ENCODE data around the gene CNGA2.
"Not testable (repeated sequence)": the region's sequence is repeated elsewhere in the genome, so short reads cannot be mapped to it uniquely, and the experiment has no call there.

The CNGA2 gene

DNA sequence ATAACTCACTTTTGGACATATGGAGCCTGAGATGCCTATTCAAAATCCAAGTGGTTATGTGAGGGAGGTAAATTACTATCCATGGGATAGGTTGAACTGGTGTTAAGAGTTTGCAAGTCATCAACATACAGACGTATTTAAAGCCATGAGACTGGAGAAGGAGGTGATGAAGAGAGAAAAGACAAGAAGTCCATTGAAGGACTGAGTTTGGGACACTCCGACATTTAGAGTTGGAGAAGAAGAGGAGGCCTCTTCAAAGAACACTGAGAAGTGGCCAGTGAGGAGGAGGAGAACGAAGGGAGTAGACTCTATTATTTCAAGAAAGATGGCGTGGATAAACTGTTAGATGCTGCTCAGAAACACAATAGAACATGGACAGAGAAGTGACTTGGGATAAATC, at the start of gene CNGA2:
TSS of gene CNGA2 (plus strand) at position 301 of the 400 bp plus-strand sequence. CDS start 3,738 bp downstream, outside the sequence.
- ATAC-seq, result no peak
- no peak for DNase-seq (ENCODE audit: low spot score in 2 of 2)
- Mint-ChIP-seq H3K4me1 (no peaks in the 10 kb centered on the region), H3K9me3 (no peaks in the 10 kb centered on the region), H3K27ac (no peak within 1 kb of the TSS), H3K36me3 (no peaks in the 10 kb centered on the region), H3K4me3 (no peak within 1 kb of the TSS)

DNA sequence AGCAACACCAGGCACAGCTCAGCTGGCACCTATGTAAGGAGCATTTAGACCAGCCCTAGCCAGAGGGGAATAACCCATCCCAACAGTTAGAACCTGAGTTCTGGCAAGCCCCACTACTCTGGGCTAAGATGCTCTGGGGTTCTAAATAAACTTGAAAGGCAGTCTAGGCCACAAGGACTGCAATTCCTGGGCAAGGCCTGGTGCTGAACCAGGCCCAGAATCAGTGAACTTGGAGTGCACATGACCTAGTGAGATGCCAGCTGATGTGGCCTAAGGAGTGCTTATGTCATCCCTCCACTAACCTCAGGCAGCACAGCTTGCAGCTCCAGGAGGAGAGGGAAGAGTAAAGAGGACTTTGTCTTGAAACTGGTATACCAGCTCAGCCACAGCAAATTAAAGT, 46.9 kb upstream of the CNGA2 start:
- no peak for ATAC-seq
- no peak for DNase-seq (ENCODE audit: low spot score in 2 of 2)
- Mint-ChIP-seq H3K36me3 (no peaks in the 10 kb centered on the region), H3K4me3 (no peak overlapping the region), H3K9me3 (no peaks in the 10 kb centered on the region), H3K27ac (no peak overlapping the region), H3K4me1 (no peaks in the 10 kb centered on the region)

GRCh38 chrX:151688695-151689094, 45.9 kb upstream of the CNGA2 start:
- no peak overlapping the region for H3K4me3 Mint-ChIP-seq
- H3K27ac Mint-ChIP-seq, result no peak overlapping the region
- no peaks in the 10 kb centered on the region for H3K4me1 Mint-ChIP-seq
- H3K9me3 Mint-ChIP-seq, result no peaks in the 10 kb centered on the region
- no peak for ATAC-seq
- no peaks in the 10 kb centered on the region for H3K36me3 Mint-ChIP-seq
- DNase-seq (ENCODE audit: low spot score in 2 of 2), result no peak

DNA sequence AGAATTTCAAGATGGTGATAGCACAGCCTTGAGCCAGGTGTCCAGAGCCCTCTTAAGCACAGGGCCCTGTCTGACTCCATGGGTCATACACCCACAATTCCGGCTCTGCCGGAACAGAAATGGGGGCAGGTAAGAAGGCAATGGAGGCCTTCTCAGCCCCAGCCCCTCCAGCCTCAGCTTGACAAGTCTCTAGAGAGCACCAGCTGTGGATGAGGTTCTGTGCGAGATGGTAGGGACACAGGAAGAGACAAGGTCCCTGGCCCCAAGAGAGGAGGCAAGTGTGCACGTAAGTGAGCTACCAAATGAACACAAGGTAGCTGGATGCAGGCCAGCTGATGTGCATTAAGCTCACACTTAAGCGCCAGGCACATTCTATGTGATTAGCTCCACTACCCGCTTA, 41.7 kb upstream of the CNGA2 start:
- no peak for ATAC-seq
- H3K36me3 Mint-ChIP-seq, result no peaks in the 10 kb centered on the region
- no peak overlapping the region for H3K27ac Mint-ChIP-seq
- no peaks in the 10 kb centered on the region for H3K9me3 Mint-ChIP-seq
- DNase-seq (ENCODE audit: low spot score in 2 of 2), result no peak
- no peak overlapping the region for H3K4me3 Mint-ChIP-seq
- no peaks in the 10 kb centered on the region for H3K4me1 Mint-ChIP-seq

GRCh38 chrX:151694121-151694520, 40.4 kb upstream of the CNGA2 start:
- Mint-ChIP-seq H3K9me3 (no peaks in the 10 kb centered on the region), H3K27ac (no peak overlapping the region), H3K4me3 (no peak overlapping the region), H3K4me1 (no peaks in the 10 kb centered on the region), H3K36me3 (no peaks in the 10 kb centered on the region)
- DNase-seq (ENCODE audit: low spot score in 2 of 2) (no peak), ATAC-seq (no peak)

GRCh38 chrX:151694661-151695582, 39.6 kb upstream of the CNGA2 start, which contains the start of gene PRRG3:
PRRG3 (plus strand) TSS chrX:151695458; CDS start chrX:151698815, 3,357 bp downstream.
- H3K9me3 Mint-ChIP-seq, result no peaks in the 10 kb centered on the region
- H3K4me1 Mint-ChIP-seq, result no peaks in the 10 kb centered on the region
- DNase-seq (ENCODE audit: low spot score in 2 of 2), result no peak
- no peak within 1 kb of the TSS for H3K4me3 Mint-ChIP-seq
- no peak within 1 kb of the TSS for H3K27ac Mint-ChIP-seq
- no peaks in the 10 kb centered on the region for H3K36me3 Mint-ChIP-seq
- ATAC-seq, result no peak

DNA sequence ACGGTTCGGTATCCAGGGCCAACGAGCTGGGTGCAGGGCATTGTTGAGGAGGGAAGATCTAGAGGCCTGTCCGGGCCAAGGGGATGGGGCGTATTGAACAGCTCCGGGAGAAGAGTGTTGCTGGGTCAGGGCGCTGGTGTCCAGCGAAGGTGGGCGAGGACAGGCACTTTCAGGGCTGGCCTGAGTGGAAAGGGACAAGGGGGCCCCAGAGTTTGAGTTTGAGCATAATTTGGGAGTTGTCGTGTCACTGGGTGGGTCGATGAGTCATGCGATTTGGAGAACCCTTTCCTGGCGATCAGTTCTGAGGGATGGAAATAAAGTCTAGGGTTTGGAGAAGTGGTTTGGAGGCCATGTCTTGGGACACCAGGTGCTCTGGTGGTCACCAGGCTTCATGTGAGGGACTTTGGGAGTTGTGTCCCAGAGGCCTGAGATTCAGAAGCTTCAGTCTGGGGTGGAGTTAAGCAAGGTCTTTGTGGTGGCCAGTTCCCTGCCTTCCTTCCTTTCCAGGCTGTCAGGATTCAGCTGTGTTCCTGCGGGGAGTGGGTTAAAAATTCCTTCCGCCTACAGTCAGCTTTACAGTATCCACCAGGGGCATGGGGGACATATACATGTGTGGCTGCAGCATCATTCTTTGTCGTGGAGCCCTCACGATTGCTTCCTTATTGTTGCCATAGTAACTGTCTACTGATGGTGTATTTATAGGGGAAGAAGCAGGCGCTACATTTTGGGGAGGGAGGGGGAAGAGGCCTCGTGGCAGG, 38.8 kb upstream of the CNGA2 start:
- Mint-ChIP-seq H3K9me3 (no peaks in the 10 kb centered on the region), H3K4me1 (no peaks in the 10 kb centered on the region), H3K27ac (no peak overlapping the region), H3K36me3 (no peaks in the 10 kb centered on the region), H3K4me3 (no peak overlapping the region)
- DNase-seq (ENCODE audit: low spot score in 2 of 2) (no peak), ATAC-seq (no peak)

DNA sequence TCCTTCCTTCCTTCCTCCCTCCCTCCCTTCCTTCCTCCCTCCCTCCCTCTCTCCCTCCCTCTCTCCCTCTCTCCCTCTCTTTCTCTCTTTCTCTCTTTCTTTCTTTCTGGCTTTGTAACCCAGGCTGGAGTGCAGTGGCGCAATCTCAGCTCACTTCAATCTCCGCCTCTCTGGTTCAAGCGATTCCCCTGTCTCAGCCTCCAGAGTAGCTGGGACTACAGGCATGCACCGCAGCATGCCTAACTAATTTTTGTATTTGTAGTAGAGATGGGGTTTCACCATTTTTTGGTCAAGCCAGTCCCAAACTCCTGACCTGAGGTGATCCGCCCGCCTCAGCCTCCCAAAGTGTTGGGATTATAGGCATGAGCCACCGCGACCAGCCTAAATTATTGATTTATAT, 37.5 kb upstream of the CNGA2 start:
- H3K36me3 Mint-ChIP-seq; H3K27ac Mint-ChIP-seq; DNase-seq (ENCODE audit: low spot score in 2 of 2); H3K4me3 Mint-ChIP-seq; ATAC-seq; H3K4me1 Mint-ChIP-seq; H3K9me3 Mint-ChIP-seq: not testable (repeated sequence)

GRCh38 chrX:151697522-151697921, 37.0 kb upstream of the CNGA2 start:
- H3K36me3 Mint-ChIP-seq, result no peaks in the 10 kb centered on the region
- no peak overlapping the region for H3K27ac Mint-ChIP-seq
- H3K9me3 Mint-ChIP-seq, result no peaks in the 10 kb centered on the region
- no peak for DNase-seq (ENCODE audit: low spot score in 2 of 2)
- H3K4me3 Mint-ChIP-seq, result no peak overlapping the region
- ATAC-seq, result no peak
- no peaks in the 10 kb centered on the region for H3K4me1 Mint-ChIP-seq

GRCh38 chrX:151698485-151698884, 36.1 kb upstream of the CNGA2 start:
- Mint-ChIP-seq H3K27ac (no peak overlapping the region), H3K4me3 (no peak overlapping the region), H3K9me3 (no peaks in the 10 kb centered on the region), H3K4me1 (no peaks in the 10 kb centered on the region), H3K36me3 (no peaks in the 10 kb centered on the region)
- DNase-seq (ENCODE audit: low spot score in 2 of 2), result no peak
- ATAC-seq, result no peak

DNA sequence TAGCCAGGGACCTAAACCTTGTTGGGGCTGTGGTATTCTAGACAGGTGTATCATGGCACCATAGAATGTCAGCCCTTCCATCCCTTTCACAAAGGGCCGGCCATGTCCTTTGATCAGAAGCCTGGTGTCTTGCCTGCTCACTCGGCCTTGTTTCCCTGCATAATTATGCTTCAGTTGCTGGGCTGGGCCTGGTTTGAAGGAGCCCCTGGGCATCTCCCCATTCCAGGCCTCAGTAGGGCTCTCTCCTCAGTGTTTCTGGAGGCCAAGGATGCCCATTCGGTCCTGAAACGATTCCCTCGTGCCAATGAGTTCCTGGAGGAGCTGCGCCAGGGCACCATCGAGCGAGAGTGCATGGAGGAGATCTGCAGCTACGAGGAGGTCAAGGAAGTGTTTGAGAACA, 34.8 kb upstream of the CNGA2 start:
- no peak overlapping the region for H3K4me3 Mint-ChIP-seq
- no peak for ATAC-seq
- no peaks in the 10 kb centered on the region for H3K9me3 Mint-ChIP-seq
- no peaks in the 10 kb centered on the region for H3K4me1 Mint-ChIP-seq
- no peak for DNase-seq (ENCODE audit: low spot score in 2 of 2)
- H3K36me3 Mint-ChIP-seq, result no peaks in the 10 kb centered on the region
- H3K27ac Mint-ChIP-seq, result no peak overlapping the region

- no peaks in the 10 kb centered on the region for H3K4me1 Mint-ChIP-seq
- H3K36me3 Mint-ChIP-seq, result no peaks in the 10 kb centered on the region
- ATAC-seq, result no peak
- no peaks in the 10 kb centered on the region for H3K9me3 Mint-ChIP-seq
- no peak overlapping the region for H3K4me3 Mint-ChIP-seq
- DNase-seq (ENCODE audit: low spot score in 2 of 2), result no peak
- no peak overlapping the region for H3K27ac Mint-ChIP-seq
Observed at GRCh38 chrX:151700581-151700980, 34.0 kb upstream of the CNGA2 start.

GRCh38 chrX:151701071-151701470, 33.5 kb upstream of the CNGA2 start:
- no peak overlapping the region for H3K4me3 Mint-ChIP-seq
- no peak for ATAC-seq
- no peak for DNase-seq (ENCODE audit: low spot score in 2 of 2)
- H3K36me3 Mint-ChIP-seq, result no peaks in the 10 kb centered on the region
- H3K9me3 Mint-ChIP-seq, result no peaks in the 10 kb centered on the region
- no peak overlapping the region for H3K27ac Mint-ChIP-seq
- no peaks in the 10 kb centered on the region for H3K4me1 Mint-ChIP-seq

DNA sequence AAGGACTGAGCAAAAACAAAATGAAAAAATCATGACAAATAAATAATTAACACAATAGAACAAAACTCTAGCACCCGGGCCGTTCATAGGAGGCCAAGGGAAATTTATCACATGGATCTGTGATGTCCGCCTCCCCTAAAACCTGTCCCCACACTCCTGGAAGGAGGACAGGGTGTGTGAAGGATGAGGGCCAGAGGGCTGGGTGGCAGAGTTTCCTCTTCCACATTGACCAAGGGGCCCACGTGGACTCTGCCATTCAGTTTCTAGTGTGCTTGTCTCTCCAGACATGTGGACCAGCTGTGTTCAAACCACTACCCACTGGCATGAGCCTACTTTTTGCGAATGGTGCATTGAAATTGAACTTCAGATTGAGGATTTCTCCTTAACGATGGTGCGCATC, 33.0 kb upstream of the CNGA2 start:
- H3K27ac Mint-ChIP-seq, result no peak overlapping the region
- no peak for ATAC-seq
- no peaks in the 10 kb centered on the region for H3K36me3 Mint-ChIP-seq
- DNase-seq (ENCODE audit: low spot score in 2 of 2), result no peak
- no peak overlapping the region for H3K4me3 Mint-ChIP-seq
- H3K9me3 Mint-ChIP-seq, result no peaks in the 10 kb centered on the region
- no peaks in the 10 kb centered on the region for H3K4me1 Mint-ChIP-seq

DNA sequence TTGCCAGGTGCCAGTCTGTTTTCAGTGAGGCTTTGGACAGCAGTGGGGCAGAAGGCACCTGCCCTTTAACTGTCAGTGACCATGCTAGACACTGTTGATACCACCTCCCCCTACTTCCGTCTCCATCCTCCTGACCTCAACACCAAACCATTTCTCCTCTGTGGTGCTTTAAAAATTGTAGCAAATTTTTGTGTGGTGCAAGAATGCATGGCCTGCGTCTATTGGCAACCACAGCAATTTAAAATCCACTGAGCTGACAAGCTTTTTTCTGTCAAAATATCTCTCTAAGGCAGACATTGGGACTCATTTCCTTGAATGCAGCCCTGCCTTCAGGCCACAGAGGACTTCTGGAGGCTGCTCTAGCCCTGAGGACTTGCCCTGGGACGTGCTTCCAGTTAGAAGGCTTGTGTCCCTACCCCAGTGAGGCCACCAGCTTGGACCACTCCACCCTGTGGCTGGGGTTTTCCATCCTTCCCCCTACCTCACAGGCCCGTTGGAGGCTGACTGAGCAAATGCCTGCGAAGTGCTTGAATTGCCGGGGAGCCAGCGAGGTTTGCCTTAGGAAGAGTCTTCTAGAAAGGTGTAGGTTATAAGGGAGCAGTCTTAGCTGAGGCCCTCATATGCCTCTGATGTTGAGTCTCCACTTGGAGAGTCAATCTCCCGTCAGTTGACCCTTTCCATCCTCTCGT, 32.4 kb upstream of the CNGA2 start:
- Mint-ChIP-seq H3K4me1 (no peaks in the 10 kb centered on the region), H3K27ac (no peak overlapping the region), H3K9me3 (no peaks in the 10 kb centered on the region), H3K36me3 (no peaks in the 10 kb centered on the region), H3K4me3 (no peak overlapping the region)
- DNase-seq (ENCODE audit: low spot score in 2 of 2) (no peak), ATAC-seq (no peak)

Data from stimulated activated effector memory CD8-positive, alpha-beta T cell treated with anti-CD3 and anti-CD28 coated beads, Interleukin-12 subunit alpha, Interleukin-12 subunit beta, amount 100 ng/mL, for 72 hours (primary cell).